HG02840 (cell line): ENCODE results near the gene TUBA4A.

Experiments
- ATAC-seq: cut with Tn5 transposase; IDR thresholded peaks from one replicate; pipeline ENCODE4 v1.9.1; 2021; ENCODE audit warnings: mild to moderate bottlenecking, moderate library complexity, moderate number of reproducible peaks; ENCODE audit not compliant: unreplicated experiment, low FRiP score

The TUBA4A gene

GRCh38 chr2:219245148-219245898 lies 8.4 kb downstream of the TUBA4A start, which contains the start of the genes GLB1L and STK16:
Gene GLB1L (minus strand): TSS chr2:219245444. CDS start chr2:219243573, 1,871 bp downstream.
Gene STK16 (plus strand): TSS chr2:219245479. CDS start chr2:219246000, 521 bp downstream.
- ATAC-seq = peak; percentile 64

DNA sequence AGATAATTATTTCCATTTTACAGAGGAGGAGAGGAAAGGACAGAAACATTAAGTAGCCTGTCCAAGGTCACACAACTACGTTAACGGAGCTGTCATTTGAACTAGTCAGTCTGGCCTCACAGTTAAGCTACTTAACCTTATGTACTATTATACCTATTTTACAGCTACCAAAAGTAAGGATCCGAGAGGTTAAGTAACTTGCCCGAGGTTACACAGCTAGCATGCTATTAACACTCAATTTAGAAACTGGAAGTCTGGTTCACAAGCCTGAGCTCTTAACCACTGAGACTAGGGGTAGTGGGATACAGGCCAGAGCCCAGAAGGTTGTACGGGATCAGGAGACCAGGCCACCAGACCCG lies 8.9 kb downstream of the TUBA4A start:
- ATAC-seq = no peak

- no peak for ATAC-seq
Observed at GRCh38 chr2:219243291-219243761, 10.4 kb downstream of the TUBA4A start.

DNA sequence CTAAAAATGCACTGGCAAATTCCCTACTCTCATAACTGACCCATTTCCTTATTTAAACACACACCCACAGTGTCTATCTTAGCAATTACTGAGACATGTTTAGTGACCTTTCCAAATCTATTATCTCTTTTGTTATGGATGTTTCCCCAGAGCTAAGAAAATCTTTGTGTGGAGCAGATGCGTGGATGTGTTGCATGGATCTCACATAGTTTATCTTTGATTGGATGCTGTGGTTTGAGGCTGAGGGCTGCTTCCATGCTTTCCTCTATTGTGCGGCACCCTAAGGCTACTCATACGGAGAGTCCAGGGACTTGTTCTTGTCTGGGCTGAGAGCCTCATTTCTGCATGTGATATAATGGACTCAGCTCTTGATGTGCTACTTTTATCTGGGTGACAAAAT lies 19.4 kb downstream of the TUBA4A start:
- ATAC-seq = no peak

DNA sequence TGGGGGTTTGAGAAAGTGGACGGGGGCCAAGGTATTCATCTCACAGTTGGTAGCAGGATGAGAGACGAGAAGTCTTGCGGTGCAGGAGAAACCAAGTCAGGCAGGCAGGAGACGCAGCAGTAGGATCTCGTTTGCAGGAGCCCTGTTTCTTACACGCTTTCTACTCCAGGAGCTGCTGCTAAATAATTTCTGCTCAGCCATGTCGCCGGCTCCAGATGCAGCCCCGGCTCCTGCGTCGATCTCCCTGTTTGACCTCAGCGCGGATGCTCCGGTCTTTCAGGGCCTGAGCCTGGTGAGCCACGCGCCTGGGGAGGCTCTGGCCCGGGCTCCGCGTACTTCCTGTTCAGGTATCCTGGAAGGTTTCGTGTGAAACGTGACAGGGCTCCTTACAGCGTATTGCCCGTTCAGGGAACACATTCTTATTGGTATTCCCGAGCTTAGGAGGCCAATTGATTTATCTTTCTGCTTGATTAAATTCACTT lies 23.6 kb downstream of the TUBA4A start:
- peak; percentile 4 for ATAC-seq

- ATAC-seq = peak; percentile 98
Observed at GRCh38 chr2:219229305-219230058, 24.2 kb downstream of the TUBA4A start, which contains the start of the genes ANKZF1 and ATG9A. Gene ANKZF1 (plus strand): TSS chr2:219229806. CDS start chr2:219230258, 452 bp downstream. Gene ATG9A (minus strand): TSS chr2:219229636. CDS start chr2:219228024, 1,612 bp downstream.

- peak; percentile 13 for ATAC-seq
Observed at GRCh38 chr2:219228911-219229304, 24.8 kb downstream of the TUBA4A start.

GRCh38 chr2:219228041-219228910 lies 25.4 kb downstream of the TUBA4A start:
- ATAC-seq = no peak

DNA sequence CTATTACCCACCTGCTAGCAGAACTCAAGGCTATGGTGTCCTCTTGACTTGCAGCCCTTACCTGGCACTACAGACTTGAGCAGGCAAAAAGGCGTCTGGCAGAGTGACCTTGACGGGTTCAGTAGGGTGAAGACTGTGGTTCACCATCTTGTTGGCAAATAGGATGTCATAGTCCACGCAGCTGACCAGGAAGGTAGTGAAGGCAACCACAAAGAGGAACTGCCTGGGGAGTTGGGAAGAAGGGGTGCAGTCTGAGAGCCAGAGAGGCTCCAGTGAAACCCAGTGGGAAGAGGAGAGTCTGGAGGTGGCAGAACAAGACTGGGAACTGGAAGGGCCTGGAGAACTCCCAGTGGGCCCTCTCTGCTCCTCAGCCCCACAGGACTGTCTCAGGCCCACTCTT lies 28.4 kb downstream of the TUBA4A start:
- ATAC-seq = no peak

- no peak for ATAC-seq
Observed at GRCh38 chr2:219223831-219224610, 29.7 kb downstream of the TUBA4A start.

DNA sequence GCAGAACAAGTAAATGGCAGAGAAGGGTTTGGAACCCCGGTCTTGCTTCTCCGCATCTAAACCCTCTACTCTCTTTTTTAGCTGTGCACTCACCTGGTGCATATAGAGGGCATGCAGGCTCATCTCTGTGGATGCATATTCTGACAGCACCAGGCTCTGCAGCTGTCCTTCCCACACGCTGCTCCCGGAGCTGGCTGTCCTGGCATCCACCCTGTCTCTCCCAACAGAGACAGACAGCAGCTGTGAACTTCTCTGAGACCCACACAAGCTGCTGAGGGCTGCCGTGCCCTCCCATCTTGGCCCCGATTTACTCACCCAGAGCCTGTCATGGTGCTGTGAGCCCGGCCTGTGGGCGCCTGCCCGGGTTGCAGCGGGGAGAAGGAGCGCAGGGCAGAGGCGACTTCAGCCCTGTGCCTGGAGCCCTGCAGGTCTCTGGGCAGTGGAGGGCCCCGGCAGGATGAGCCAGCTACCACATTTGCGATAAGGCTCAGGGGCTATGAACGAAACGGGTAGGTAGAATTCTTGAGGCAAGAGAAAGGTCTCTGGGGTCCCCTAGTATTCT lies 31.7 kb downstream of the TUBA4A start:
- ATAC-seq = no peak

DNA sequence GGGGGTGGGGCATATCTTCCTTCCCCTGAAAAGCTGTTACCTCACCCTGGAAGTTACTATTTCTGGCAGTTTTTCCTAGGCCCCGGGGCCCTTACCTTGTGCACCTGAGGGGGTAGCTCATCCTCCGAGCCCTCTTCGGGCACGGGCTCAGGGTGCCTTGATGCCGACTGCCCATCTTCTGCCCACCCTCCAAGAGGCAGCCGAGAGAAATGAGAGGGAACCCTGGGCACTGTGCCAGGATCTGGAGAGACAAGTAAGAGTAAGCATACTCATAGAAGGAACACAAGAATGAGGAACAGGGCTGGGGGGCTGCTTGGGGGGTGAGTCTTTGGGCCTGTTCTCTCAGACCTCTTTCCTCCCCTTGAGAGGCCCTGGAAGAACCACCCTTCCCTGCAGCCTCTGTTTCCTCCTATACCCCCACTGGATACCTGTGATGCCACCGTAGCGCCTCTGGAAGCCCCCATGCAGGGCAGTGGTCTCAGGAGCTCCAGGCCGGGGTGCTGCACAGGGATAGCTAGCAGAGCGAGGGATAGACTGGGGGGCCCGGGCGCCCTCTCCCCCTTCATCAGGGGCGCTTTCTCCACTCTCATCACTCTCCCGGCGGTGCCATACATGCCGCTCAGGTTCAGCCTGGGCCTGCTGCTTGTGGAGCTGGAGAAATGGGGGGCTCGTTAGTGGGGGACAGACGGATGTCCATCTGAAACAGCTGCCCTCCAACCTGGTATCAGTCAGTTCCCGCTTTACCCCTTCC lies 32.9 kb downstream of the TUBA4A start:
- no peak for ATAC-seq

DNA sequence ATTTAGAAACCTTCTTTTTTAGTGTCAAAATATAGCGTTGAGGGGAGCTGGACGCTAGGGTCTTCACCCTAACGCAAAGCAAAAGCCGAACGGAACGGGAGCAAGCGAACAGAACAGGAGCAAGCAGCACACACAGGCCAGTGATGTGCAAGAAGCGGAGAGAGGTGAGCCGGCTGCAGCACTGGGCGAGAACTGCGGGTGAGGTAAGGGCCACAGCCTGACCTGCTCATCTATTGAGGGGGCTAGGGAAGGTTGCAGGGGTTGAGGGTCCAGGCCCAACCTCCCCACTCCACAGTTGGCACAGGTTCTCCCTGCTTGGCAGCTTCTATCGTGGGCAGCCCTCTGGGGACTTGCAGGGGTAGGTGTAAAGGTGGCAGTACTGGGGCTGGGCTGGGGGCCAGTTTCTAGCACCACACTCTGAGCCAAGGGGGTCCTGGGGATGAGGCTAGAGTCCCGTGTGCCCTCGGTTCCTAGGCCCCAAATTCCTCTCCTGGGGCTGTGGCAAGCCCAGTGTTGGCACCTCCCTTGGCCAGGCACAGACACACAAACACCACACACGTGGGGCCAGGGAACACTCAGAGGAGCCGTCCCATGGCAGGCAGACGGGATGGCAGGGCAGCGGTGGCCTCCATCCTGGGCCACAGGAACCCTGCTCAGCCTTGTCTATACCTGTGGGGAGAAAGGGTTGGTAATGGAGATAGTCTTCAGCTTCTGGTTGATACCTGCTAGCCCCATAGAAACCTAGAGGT lies 33.8 kb downstream of the TUBA4A start:
- ATAC-seq = no peak

DNA sequence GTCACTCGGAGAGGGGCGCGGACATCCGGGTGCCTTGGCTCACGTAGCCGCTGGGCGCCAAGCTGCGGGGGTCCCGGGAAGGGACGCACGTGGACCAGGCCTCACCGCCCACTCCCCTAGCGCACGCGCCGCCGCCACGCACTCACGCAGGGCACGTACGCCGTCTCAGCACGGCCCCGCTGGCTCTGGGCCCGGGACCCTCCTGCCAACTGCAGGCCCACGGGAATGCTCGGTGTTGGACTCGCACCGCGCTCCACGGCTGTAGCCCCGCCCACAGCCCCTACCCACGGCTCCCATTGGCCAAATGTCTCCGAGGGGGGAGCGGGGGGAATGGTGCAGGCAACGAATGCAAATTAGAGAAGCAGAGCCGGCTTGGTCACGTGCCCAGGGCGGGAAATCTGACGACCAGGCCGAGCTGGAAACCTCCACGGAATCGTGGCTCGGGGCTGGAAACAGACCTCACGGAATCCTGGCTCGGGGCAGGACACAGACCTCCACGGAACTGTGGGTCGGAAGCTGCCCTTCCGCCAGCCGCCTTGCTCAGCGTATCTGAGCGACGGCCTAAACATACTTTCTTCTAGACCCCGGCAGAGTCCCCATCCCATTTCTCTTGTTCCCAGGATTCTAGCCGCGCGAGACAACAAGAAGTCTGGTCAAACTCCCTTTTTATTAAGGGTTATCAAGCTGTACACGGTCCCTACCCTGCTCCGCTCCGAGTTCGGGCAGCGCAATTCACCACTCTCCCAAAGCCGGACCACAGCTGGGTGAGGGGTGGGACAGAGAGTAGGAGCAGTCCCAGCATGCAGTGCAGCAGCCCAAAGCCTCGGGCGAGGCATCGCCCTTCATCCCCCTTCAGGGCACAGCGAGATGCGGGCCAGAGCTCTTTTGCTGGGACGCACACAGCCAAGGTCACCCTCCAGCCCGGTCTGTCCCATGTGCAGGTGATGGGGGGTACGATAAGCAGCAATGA lies 34.7 kb downstream of the TUBA4A start, which contains the start of gene ABCB6:
Gene ABCB6, minus strand, starts transcription at position 227 of the 970 bp plus-strand sequence. CDS start 285 bp downstream, outside the sequence.
- ATAC-seq = peak; percentile 75

DNA sequence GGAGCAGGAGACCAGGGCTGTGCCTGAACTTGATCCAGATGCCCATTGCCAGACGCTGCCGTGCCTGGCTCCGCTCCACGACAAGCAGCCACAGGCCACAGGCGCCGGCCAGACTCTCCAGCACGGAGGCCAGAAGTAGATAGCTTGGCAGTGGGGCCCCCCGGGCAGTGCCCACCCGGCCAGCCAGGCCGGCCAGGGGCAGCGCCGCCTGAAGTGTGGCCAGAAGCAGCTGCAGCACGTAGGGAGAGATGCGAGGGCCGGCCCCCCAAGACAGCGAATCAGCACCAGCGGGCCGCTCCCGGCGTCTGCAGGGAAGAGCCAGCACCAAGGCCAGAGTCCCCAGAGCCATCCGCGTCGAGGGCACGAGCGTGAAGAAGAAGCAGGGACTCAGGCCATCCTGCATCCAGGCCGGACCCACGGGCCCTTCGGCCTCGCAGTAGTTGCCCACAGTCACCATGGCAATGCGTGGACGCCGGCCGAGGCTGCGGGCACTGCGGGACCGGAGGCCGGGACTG lies 35.4 kb downstream of the TUBA4A start:
- ATAC-seq = peak; percentile 23

GRCh38 chr2:219216535-219216915 lies 37.2 kb downstream of the TUBA4A start:
- no peak for ATAC-seq
